A673 (cell line): Measurements from ENCODE around the gene RALGAPA1. TPM values are rescaled to one million over a fixed set of nuclear protein-coding genes. Genes with fewer than 3 reads are reported as not detected.
"Not testable (repeated sequence)": the region's sequence is repeated elsewhere in the genome, so short reads cannot be mapped to it uniquely, and the experiment has no call there.

Experiments
- BruUV-seq: library from RNA; stranded (reverse); fragments of 400-500 nt; replicated peaks from 2 replicates; lab custom pipeline; 2021; lab: Mats Ljungman, UMichigan
- CTCF ChIA-PET: fragments of 300-600 bp; sonication (Branson Sonifier 250); formaldehyde crosslinking; loops from one replicate; lab custom pipeline; 2022; ENCODE audit warnings: antibody characterized with exemption; lab: Charles Lee
- POLR2A ChIA-PET: fragments of 300-600 bp; sonication (Branson Sonifier 250); formaldehyde crosslinking; loops from one replicate; lab custom pipeline; 2022; ENCODE audit warnings: antibody characterized with exemption; ENCODE audit not compliant: low non-redundant PET; lab: Charles Lee
- DNase-seq: peaks from one replicate; pipeline ENCODE4 v3.0.0-alpha.2; 2015; ENCODE audit warnings: low spot score
- H3K27ac ChIP-seq: fragments of 200-600 bp; sonication (generic); 2 replicates; pipeline ENCODE4 v1.5.1; 2016; ENCODE audit warnings: mixed run types, low read depth, mild to moderate bottlenecking, mixed read lengths, antibody characterized with exemption, low read length; ENCODE audit not compliant: poor library complexity, severe bottlenecking
- H3K27me3 ChIP-seq: fragments of 200-600 bp; sonication (generic); replicated peaks from 2 replicates; pipeline ENCODE4 v1.6.1; 2017; ENCODE audit warnings: mixed run types, low read depth, mild to moderate bottlenecking, mixed read lengths, antibody characterized with exemption, low read length; ENCODE audit not compliant: insufficient read depth, poor library complexity
- H3K36me3 ChIP-seq: fragments of 200-600 bp; sonication (generic); 2 replicates; pipeline ENCODE4 v1.6.1; 2016; ENCODE audit warnings: mixed run types, mild to moderate bottlenecking, mixed read lengths, antibody characterized with exemption, low read length; ENCODE audit not compliant: insufficient read depth, poor library complexity, severe bottlenecking
- H3K4me1 ChIP-seq: fragments of 200-600 bp; sonication (generic); 2 replicates; pipeline ENCODE4 v1.6.1; 2017; ENCODE audit warnings: mixed run types, mild to moderate bottlenecking, mixed read lengths, antibody characterized with exemption, low read length; ENCODE audit not compliant: insufficient read depth, poor library complexity, severe bottlenecking
- H3K4me3 ChIP-seq: fragments of 200-600 bp; sonication (generic); 2 replicates; pipeline ENCODE4 v1.5.1; 2016; ENCODE audit warnings: low read depth, mixed run types, mild to moderate bottlenecking, mixed read lengths, low read length; ENCODE audit not compliant: poor library complexity, severe bottlenecking
- H3K9me3 ChIP-seq: fragments of 200-600 bp; sonication (generic); 2 replicates; pipeline ENCODE4 v1.6.1; 2016; ENCODE audit warnings: mixed run types, low read depth, mild to moderate bottlenecking, mixed read lengths, antibody characterized with exemption, low read length; ENCODE audit not compliant: poor library complexity, severe bottlenecking
- CTCF ChIP-seq: fragments of 300-800, 200-600 bp; sonication (generic); conservative IDR thresholded peaks from 2 replicates; pipeline ENCODE4 v1.5.1; 2017; ENCODE audit warnings: low read depth, mild to moderate bottlenecking, antibody characterized with exemption, low read length, moderate library complexity, mixed read lengths
- EZH2 ChIP-seq: fragments of 200-600 bp; sonication (generic); IDR thresholded peaks from 2 replicates; pipeline ENCODE4 v1.6.1; 2017; ENCODE audit warnings: borderline replicate concordance, low read depth, mild to moderate bottlenecking, mixed read lengths, antibody characterized with exemption, low read length; ENCODE audit not compliant: poor library complexity, severe bottlenecking
- intact Hi-C: fragments of 100-400 bp; cut with micrococcal nuclease; formaldehyde crosslinking; loops from one replicate; pipeline ENCODE4 v1.10.0; 2022; ENCODE audit not compliant: unreplicated experiment
- total RNA-seq: library from RNA; stranded (reverse); gene quantifications from 2 replicates; pipeline ENCODE4 v1.2.3, GENCODE V29; 2021

The RALGAPA1 gene
- total RNA-seq, 1 experiment from 2014 or later: 42.4 TPM

GRCh38 chr14:35594616-35595015 is 214.5 kb downstream of the RALGAPA1 start:
- Histone ChIP-seq H3K27ac (no peak overlapping the region), H3K4me3 (no peak overlapping the region), H3K9me3 (no peaks in the 10 kb centered on the region), H3K27me3 (no peaks in the 10 kb centered on the region), H3K4me1 (no peaks in the 10 kb centered on the region), H3K36me3 (no peaks in the 10 kb centered on the region)
- CTCF ChIA-PET: no interaction called here
- intact Hi-C loops: no loop called here
- no peak for TF ChIP-seq EZH2
- no peak for TF ChIP-seq CTCF
- POLR2A ChIA-PET: no interaction called here
- no TSS peak for BruUV-seq
- DNase-seq: no peak

GRCh38 chr14:35587373-35587772 is 221.7 kb downstream of the RALGAPA1 start:
- BruUV-seq, CTCF ChIA-PET, DNase-seq: not testable (repeated sequence)

DNA sequence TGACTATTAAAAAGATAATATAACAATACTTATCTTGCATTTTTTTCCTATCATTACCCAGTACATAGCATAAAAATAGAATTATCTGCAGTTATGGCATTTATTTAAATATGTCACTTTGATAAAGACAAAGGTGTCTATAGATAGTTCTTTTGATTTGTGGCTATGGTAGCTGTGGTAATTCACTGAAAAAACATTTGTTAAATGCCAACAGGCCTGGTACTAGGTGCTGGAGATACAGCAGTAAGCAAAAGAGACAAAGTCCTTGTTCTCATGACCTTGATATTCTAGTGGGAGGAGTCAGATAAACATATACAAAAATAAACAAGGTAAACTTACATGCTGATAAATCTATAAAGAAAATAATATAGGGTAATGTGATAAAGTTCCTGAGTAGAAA is 230.5 kb downstream of the RALGAPA1 start:
- intact Hi-C loops: no loop called here
- no peaks in the 10 kb centered on the region for H3K9me3 ChIP-seq
- ChIA-PET CTCF (no interaction called here), POLR2A (no interaction called here)
- peaks cover 9% of the 10 kb centered on the region for H3K4me1 ChIP-seq
- no peak overlapping the region for H3K27ac ChIP-seq
- H3K4me3 ChIP-seq: no peak overlapping the region
- BruUV-seq: no TSS peak
- no peaks in the 10 kb centered on the region for H3K36me3 ChIP-seq
- TF ChIP-seq CTCF (no peak), EZH2 (no peak)
- no peaks in the 10 kb centered on the region for H3K27me3 ChIP-seq
- no peak for DNase-seq

More at GRCh38 chr14:35587373-35587772, 221.7 kb downstream of the RALGAPA1 start:
- H3K4me1 ChIP-seq, H3K27ac ChIP-seq, H3K4me3 ChIP-seq, intact Hi-C loops, H3K9me3 ChIP-seq, POLR2A ChIA-PET, H3K36me3 ChIP-seq, H3K27me3 ChIP-seq: not testable (repeated sequence)

GRCh38 chr14:35578135-35578534 is 231.0 kb downstream of the RALGAPA1 start:
- no TSS peak for BruUV-seq
- H3K27me3 ChIP-seq: no peaks in the 10 kb centered on the region
- TF ChIP-seq EZH2: no peak
- no peak for TF ChIP-seq CTCF
- no peak overlapping the region for H3K27ac ChIP-seq
- peaks cover 9% of the 10 kb centered on the region for H3K4me1 ChIP-seq
- intact Hi-C loops: no loop called here
- ChIA-PET CTCF (no interaction called here), POLR2A (no interaction called here)
- H3K9me3 ChIP-seq: no peaks in the 10 kb centered on the region
- H3K36me3 ChIP-seq: no peaks in the 10 kb centered on the region
- no peak overlapping the region for H3K4me3 ChIP-seq
- DNase-seq: no peak
